ENCODE measurements around the gene ST3GAL3.

Gene ST3GAL3

DNA sequence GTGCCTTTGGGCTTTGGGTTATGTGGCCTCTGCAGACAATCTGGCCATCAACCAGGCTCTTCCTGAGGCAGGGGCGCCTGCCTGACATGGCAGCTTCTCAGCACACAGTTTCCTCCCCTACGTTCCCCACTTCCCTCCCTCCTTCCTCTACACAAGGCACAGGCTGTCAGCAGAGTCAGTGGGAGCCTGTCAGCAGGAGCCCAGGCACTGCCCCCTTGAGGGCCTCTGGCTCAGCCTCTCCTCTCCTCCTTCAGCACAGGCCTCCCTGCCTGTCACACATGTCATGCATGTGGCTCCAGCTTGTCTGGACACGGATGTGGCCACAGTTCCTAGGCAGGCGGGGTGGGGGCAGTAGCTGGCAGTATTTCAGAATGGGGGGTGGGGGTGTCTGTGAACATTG, 174.1 kb downstream of the ST3GAL3 start:
- TF ChIP-seq, protein P1, sequence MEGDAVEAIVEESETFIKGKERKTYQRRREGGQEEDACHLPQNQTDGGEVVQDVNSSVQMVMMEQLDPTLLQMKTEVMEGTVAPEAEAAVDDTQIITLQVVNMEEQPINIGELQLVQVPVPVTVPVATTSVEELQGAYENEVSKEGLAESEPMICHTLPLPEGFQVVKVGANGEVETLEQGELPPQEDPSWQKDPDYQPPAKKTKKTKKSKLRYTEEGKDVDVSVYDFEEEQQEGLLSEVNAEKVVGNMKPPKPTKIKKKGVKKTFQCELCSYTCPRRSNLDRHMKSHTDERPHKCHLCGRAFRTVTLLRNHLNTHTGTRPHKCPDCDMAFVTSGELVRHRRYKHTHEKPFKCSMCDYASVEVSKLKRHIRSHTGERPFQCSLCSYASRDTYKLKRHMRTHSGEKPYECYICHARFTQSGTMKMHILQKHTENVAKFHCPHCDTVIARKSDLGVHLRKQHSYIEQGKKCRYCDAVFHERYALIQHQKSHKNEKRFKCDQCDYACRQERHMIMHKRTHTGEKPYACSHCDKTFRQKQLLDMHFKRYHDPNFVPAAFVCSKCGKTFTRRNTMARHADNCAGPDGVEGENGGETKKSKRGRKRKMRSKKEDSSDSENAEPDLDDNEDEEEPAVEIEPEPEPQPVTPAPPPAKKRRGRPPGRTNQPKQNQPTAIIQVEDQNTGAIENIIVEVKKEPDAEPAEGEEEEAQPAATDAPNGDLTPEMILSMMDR (conservative IDR thresholded peaks at IDR 0.05; ENCODE audit: low read length): no peak
- no peak for DNase-seq (ENCODE audit: low read depth)
- no peak overlapping the region for H3K4me3 ChIP-seq (ENCODE audit: low read length)

DNA sequence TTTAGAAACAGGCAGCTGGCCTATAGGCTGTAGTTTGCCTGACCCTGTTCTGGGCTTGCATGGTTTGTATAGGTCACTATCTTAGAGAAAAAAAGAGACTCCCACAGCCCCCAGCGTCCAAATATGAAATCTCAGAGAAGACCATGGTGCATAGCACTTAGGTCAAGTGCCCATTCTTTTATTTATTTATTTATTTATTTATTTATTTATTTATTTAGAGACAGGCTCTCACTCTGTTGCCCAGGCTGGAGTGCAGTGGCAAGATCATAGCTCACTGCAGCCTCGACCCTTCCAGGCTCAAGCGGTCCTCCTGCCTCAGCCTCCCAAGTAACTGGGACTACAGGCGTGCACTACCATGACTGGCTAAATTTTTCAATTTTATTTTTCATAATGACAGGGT, 175.4 kb downstream of the ST3GAL3 start:
- DNase-seq (ENCODE audit: low read depth): no peak
- TF ChIP-seq, protein P1 (conservative IDR thresholded peaks at IDR 0.05; ENCODE audit: low read length): no peak
- no peak overlapping the region for H3K4me3 ChIP-seq (ENCODE audit: low read length)

DNA sequence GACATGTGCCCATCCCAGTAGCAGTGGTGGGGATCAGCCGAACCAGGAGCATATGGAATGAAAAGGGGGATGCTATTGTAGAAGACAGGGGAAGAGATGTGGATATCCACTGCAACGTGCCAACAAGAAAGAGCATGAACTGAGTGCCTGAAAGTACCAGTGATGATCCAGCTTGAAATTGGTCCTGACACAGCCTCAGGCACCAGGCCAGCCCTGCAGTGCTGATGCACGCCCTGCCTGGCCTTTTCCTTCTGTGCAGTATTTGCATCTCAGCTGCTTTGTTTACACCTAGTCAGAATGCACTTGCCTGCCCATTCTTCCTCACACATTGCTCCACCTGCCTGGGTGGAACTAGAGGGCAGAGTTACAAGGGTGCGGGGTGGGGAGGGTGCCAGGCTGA, 176.0 kb downstream of the ST3GAL3 start:
- H3K4me3 ChIP-seq (ENCODE audit: low read length): no peak overlapping the region
- TF ChIP-seq, protein P1 (conservative IDR thresholded peaks at IDR 0.05; ENCODE audit: low read length): no peak
- DNase-seq (ENCODE audit: low read depth): no peak

DNA sequence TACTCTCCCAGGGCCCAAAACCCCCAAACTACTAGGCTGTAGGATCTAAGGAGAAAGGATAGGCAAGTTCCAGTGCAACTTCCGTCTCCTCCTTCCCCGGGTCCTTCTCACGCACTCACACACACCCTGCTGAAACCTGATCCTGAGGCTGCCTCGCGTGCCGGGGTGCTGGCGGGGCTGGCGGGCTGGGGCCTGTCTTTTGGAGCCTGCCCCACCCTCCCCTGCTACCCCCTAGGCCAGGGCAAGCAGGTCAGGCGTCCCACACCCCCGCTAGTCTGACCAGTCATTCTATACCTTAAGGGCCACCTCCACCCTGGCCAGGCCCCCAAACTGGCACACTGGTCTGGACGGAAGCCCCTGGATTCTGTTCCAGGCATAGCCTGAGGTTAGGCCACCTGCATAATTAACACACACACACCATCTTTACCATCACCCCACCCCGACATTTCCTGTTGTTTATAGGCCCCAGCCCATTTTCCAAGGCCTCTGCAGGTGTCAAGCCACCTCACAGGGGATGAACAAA, 178.0 kb downstream of the ST3GAL3 start:
- DNase-seq (ENCODE audit: low read depth): no peak
- H3K4me3 ChIP-seq (ENCODE audit: low read length): no peak overlapping the region
- TF ChIP-seq, protein P1 (conservative IDR thresholded peaks at IDR 0.05; ENCODE audit: low read length): no peak

DNA sequence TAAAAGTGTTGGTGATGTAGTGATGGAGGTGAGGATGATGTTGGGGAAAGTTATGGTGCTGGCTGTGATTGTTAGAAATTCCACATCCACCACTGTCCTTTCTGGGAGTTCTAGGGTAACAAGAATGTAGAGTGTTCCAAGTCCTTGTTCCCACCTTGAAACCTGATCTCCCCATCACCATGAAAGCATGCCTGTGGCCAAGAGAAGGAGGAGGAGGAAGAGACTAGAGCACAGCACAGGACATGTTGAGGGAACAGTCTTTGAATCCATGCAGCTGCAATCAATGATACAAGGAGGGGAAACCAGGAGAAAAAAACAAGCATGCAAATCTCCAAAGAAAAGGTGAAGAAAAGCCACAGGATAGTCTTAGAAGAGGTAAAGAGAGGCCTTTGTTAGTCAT, 180.4 kb downstream of the ST3GAL3 start:
- no peak overlapping the region for H3K4me3 ChIP-seq (ENCODE audit: low read length)
- no peak for DNase-seq (ENCODE audit: low read depth)
- TF ChIP-seq, protein P1 (conservative IDR thresholded peaks at IDR 0.05; ENCODE audit: low read length): no peak

DNA sequence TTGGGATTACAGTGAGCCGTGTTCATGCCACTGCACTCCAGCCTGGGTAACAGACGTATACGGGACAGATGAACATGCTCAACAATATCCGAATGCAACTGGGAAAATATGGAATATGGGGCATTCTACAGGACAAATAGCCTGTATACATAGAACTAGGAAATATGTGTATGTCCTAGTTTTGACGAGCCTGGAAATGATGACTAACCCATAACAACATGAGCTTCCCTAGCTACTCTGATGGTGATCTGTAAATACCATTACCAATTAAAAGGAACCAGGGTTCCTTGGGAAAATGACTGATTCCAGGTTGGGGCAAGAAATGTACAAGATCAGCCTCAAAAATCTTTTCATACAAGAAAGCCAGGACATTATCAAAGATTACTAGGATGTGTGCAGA, 183.5 kb downstream of the ST3GAL3 start:
- TF ChIP-seq, protein P1 (conservative IDR thresholded peaks at IDR 0.05; ENCODE audit: low read length): no peak
- H3K4me3 ChIP-seq (ENCODE audit: low read length): no peak overlapping the region
- no peak for DNase-seq (ENCODE audit: low read depth)

DNA sequence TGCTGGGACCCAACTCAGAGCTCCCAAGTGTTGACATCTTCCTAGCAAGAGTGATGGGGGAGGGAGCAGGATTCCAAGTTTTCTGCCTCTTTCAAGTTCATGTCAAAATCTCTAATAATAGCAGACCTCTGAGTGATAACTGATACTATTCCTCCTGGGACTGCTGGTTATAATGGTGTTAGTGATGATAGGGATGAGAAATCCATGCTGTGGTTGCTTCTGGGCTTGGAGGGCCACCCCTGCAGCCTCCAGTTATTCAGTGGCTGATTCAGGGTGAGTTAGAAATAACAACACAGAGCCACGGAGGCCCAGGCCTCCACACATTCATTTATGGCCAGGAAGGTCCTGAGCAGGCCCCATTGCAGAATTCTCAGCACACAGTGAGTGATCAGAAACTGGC, 185.7 kb downstream of the ST3GAL3 start:
- TF ChIP-seq, protein P1 (conservative IDR thresholded peaks at IDR 0.05; ENCODE audit: low read length): no peak
- no peak for DNase-seq (ENCODE audit: low read depth)
- no peak overlapping the region for H3K4me3 ChIP-seq (ENCODE audit: low read length)

Data from AG10803 (cell line).